ENCODE results near the gene PIAS1.
"Not testable (repeated sequence)": the region's sequence is repeated elsewhere in the genome, so short reads cannot be mapped to it uniquely, and the experiment has no call there.

The PIAS1 gene

DNA sequence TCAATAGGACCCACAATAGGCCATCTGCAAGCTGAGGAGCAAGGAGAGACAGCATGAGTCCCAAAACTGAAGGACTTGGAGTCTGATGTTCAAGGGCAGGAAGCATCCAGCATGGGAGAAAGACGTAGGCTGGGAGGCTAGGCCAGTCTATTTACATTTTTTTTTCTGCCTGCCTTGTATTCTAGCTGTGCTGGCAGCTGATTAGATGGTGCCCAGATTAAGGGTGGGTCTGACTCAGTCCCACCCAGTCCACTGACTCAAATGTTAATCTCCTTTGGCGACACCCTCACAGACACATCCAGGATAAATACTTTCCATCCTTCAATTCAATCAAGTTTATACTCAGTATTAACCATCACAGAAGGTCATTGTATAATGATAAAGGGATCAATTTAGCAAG lies 15.9 kb upstream of the PIAS1 start:
- no peak for DNase-seq

DNA sequence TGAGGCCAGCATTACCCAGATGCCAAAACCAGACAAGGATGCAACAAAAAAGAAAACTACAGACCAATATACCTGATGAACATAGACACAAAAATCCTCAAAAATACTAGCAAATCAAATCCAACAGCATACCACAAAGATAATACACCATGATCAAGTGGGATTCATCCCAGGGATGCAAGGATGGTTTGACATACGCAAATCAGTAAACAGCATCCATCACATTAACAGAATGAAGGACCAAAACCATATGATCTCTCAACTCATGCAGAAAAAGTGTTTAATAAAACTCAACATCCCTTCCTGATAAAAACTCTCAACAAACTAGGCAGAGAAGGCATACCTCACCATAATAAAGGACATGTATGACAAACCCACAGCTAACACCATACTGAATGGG lies 14.0 kb upstream of the PIAS1 start:
- DNase-seq: no peak

DNA sequence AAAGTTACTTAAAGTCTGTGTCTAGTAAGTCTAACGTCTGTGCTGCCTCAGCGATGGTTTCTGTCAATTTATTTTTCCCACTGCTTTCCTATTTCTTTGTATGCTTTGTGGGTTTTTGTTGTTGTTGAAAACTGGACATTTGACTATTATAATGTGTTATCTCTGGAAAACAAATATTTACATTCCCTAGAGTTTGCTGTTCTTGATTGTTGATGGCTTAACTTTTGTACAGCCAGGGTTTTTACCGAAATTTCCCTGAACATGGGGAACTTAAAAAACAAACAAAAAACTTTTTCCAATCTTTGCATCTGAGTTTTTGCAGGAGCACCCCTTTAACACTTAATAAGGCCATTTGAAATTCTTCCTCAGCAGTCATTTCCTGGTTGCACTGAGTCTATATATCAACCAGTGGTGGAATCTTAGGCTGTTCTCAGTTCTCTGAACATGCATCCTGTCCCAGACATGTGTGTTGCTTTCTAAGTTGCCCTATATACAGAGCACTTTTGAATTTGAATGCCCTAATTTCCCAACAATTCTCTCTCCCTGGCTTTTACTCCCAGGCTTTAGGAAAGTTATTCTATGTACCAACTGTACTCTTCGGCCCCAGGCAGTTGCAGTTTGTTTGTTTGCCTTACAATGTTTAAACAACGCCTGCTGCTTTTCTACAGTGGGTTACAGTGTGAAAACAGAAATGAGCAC lies 11.8 kb upstream of the PIAS1 start:
- DNase-seq: no peak

DNA sequence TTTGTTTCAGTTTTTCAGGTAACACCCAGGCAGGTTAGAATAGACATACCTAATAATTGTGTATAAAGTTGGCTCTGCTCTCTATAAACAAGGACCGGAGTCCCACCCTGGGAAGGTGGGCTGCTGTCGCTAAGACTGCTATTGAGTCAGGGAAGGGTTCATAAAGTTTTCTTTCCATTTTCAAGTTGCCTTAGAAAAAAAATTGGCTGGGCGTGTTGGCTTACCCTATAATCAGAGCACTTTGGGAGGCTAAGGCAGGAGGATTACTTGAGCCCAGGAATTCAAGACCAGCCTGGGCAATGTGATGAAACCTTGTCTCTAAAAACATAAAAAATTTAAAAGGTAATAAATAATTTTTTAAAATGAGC lies 11.3 kb upstream of the PIAS1 start:
- no peak for DNase-seq

DNA sequence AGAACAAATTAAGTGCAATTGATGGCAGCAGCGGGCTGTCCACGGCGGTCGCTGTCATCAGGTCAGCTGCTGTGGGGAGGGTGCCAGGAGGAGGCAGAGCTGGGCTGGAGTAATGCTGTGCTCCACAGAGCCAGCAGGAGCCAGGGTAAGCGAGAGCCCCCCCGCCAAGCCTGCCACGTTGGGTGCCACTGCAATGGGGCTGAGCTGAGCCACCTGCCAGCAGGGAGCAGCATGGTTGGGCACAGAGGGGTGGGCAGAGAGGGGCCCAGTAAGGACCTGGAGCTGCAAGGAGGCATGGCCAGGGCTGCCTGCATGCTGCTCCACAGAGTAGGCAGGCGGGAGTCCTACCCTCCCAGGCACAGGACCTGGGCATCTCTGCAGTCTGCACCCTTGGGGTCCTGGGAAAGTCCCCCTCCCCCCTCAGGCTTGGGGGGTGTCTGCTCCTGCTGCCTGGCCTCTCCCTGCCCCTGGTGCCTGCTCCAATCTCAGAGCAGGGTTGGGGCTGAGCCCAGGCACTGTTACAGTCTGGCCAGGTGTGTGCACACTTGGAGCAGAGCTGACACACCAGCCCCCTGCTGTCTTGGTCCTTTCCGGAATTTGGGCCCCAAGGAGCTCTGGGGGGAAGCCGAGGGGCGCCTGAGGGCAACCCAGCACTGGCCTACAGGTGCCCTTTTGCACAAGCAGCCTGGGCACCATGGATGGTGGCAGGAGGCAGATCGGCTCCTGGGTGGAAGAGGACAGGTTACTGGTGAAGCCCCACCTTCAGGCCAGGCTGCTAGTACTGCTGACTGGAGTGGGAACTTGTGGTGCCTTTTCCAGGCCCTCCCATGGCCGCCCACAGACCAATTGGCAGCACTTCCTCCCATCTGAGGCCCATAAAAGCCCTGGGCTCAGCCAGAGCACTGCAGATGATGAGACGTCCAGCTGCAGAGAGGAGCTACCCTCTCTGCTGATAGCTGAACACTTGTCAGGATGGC lies 8.5 kb upstream of the PIAS1 start:
- no peak for DNase-seq

DNA sequence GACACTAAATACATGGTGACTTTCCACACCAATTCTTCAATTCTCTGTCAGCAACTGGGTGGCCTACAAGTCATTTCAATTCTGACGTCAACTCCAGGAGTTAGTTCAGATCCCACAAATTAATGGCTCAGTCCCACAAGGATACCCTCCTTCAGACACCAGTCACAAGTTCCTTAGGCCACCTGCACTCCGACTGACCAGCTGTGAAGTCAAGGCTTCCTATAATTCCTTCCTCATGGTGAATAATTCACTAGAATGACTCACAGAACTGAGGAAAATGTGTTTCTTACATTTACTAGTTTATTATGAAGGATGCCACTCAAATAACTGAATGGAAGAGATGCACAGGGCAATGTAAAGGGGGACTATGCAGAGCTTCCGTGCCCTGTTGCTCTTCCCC lies 6.3 kb upstream of the PIAS1 start:
- peak; percentile 19 for DNase-seq

DNA sequence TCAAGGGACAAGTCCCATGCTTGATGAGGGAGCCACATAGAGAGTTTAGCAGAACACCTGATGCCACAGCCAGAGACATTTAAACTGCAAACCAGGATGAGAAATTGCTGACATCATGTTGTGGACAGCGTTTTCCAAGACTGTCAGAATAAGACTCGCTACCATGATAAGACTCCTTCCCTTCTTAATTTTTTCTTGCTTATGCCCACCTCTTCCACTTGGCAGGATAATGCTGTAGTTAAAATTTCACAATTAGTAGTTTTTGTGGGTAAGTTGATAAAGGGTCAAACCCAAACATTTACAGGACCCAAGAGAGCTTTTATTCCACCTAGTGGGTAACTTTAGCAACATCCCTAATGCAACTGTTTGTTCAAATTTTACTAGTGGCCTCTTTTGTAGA lies 3.0 kb upstream of the PIAS1 start:
- DNase-seq: no peak

DNA sequence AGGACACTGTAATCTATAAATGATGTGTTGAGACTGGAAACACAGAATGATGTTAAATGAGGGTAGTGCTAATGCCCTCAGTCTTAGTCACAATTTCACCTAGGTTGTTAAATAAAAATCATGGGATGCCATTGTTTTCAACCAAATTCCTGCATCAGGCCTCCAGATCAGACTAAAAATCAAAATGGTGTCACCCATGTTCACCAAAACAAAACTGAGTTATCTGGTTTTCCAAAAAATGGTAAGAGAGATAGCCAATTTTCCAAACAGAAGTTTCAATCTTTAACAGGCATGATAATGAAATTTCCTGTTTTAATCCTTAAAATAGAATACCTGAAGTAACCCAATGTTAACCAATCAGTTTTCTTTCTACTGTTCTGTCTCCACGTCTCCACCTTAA lies 2.2 kb upstream of the PIAS1 start:
- no peak for DNase-seq

DNA sequence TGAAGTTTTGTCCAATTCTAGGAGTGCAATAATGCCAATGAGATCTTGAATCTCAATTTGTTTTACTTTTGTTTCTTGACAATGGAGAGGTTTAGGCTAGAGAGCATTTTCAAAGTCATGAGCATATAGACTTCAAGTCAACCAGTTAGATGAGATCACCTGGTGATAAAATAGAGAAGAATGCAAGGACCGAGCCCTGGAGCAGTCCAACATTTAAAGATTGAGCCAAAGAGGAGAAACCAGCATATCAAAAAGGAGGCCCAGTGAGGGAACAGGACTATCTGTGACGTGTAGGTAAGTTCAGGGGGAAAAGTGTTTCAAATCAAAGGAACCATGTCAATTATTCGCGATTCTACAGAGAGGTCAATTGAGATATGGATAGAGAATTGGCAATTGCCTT lies 1.7 kb upstream of the PIAS1 start:
- DNase-seq: no peak

DNA sequence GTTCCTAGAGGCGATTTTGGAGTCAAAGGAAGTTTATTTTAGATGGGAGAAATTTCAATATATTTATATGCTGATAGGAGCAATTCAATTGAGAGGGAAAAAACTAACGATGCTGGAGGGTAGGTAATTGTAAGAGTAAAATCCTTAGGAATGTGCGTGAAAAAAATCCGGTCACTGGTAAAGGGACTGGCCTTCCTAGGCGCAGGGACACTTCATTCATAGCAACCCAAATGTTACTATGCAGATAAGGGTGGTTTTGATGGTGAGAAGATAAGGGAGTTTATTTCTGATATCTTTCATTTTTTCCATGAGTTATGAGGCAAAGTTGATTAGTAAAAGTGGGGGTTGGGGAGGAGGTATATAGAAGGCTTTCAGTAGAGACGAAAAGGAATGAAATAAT lies 1.1 kb upstream of the PIAS1 start:
- DNase-seq: no peak

DNA sequence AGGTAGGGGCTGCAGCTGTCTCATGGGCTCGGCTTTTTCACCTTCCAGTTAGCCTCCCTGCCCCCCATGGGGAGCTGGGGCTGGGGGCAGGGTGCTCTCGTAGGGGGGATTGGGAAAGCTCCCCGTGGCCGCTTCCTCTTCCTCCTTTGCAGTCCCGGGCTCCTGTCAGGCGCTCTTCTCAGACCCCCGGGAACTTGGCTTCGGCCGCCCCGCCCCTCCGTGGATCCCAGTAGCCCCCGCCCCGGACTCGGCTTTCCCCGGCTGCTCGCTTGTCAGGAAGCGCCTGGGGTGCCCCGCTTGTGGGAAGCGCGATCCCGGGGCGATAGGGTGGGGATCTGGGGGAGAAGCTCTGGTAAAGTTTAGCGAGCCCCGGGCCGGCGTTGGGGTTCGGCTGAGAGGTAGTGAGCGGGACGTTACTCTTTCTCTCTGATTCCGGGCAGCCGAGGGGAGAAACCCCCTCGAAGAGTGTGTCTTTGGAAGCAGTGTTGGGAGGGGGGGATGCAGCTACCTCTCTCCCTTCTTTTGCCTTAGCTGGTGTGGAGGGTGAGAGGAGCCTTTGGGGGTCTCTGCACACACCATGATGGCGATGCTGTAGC lies 611 bp downstream of the PIAS1 start:
- DNase-seq: no peak

DNA sequence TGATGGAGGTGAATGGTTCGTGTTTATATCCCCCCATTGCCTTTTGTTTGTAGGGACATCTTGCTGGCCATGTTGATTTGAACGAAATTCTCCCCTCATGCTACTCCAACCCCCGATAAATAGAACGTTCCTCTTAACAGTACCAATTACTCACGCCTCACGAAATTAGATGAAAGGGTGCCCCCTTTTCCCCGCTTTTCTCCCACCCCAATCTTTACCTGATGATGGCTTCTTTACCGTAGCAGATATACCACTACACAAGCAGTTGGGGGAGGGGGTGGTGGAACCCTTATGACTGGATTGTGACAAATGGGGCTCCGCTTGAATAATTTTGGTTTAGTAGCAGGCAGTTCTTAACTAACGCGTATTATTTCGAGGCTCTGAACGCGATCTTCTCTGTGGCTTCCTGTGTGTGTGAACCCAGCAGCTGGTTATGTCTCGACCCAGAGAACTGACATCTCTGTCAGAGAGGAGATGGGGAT lies 1.1 kb downstream of the PIAS1 start:
- peak; percentile 55 for DNase-seq

DNA sequence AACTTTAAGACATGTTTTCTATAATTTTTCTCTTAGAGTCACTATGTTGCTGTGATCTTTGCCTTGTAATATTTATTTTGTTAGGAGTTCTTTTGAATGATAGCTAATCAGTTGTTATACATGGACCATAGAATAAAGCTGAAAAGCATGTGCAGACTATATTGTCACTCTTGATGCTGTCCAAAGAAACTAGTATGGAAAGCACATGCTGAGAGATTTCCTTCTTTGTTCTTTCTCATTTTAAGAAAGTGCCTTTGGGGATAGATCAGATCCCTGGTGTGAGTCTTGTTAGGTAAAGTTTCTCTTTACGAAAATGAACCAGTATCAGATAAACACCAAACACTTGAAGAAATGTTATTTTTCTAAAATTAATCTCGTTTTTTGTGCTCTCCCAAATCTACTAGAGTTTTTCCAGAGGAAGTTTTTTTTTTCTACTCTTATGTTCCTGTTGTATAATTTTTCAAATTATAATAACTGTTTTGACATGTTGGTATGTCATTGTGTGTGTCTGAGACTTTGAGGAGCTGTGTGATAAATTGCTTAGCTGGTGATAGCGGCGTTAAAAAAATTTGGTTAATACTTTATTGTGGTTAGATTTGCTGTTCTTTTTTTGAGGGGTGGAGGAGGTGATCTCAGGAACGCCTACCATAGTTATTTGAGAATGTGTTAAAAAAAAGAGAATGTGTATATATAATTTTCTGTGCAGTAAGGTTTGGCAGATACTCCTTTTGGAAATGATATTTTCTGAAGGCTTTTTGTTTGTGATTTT lies 2.2 kb downstream of the PIAS1 start:
- DNase-seq: no peak

DNA sequence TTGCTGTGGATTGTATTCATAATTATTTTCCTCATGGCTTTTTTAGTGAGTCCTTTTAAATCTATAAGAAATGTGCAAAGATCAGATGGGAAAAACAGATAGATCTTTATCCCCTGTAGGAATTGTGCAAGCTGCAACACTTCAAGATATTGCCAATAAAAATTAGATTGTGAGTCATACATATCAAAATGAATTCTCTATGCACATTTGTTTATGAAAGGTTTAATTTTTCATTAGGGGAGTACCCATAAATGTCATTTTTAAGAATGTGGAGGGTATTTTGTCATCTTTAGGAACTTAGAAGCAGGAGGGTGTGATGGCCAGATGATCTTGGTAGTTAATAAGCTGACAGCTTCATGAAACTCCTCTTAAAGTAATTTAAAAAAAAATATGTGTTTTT lies 2.9 kb downstream of the PIAS1 start:
- DNase-seq: no peak

DNA sequence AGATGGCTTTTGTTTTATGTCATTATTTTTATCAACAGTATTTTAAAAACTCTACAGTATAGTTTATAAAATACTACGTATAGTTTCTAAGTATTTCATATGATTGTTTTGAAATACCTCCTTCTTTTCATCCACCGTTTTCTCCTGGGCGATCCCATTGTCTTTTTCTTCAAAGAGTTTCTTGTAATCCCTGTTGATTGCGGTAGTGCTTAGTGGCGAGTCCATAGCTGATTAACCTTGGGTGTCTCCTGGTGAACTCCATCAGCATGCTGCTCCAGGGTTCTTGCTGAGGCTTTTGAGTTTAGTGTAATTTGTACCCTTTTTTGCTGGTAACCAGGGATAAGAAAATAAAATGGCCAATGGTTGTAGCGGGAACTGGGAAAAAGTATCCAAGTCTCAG lies 3.6 kb downstream of the PIAS1 start:
- DNase-seq: no peak

DNA sequence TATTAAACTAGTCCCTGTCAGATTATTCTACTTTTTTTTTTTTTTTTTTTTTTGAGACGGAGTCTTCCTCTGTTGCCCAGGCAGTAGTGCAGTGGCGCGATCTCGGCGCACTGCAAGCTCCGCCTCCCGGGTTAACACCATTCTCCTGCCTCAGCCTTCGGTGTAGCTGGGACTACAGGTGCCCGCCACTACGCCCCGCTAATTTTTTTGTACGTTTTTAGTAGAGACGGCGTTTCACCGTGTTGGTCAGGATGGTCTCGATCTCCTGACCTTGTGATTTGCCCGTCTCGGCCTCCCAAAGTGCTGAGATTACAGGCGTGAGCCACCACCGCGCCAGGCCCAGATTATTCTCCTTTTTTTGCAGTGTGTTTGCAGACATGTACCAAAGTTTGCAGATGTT lies 4.9 kb downstream of the PIAS1 start:
- DNase-seq: not testable (repeated sequence)

DNA sequence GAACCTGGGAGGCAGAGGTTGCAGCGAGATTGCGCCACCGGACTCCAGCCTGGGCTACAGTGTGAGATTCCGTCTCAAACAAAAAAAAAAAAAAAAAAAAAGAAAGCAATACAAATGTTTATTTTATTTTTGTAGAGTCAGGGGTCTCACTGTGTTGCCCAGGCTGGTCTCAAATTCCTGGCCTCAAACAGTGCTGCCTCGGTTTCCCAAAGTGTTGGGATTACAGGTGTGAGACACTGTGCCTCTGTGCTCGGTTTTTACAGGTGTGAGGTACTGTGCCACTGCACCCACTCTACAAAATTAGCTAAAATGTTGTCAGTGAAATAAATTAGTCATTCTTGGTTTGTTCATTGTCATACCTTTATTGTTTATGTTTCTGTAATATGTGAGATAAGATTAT lies 5.5 kb downstream of the PIAS1 start:
- DNase-seq: no peak

DNA sequence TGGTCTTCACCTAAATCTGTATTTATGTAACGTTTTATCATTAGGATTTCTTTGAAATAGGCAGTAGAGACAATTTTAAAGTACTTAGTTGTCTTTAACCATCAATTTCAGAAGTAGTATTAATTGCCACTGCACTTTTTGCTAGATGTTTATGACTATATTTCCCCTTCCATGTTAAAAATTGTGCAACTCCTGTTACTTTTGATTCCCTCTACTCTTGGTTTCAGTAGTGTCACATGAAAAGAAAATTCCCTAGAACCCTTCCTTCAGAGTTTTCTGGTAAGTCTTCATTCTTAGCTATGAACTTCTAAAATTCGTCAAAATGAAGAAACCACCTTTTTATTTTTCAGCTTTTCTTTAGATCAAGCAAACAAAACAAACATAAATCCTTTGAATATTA lies 7.1 kb downstream of the PIAS1 start:
- no peak for DNase-seq

DNA sequence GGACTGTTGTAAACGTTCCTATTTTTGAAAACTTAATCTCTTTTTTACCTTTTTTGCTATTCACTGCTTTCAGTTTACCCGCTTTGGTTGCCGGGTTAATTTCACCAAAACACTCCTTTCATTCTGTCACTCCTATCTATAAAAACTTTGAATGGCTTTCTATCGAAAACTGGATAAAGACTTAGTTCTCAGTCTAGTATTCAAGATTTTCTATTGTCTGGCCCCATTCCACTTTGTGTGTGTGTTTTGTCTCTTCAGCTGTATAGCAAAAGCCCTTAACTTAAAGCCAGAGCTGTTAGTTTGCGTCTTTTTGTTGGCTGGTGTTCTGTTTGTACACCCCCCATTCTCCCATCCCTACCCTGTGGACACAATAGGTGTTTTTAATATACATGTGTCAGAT lies 7.5 kb downstream of the PIAS1 start:
- DNase-seq: no peak

DNA sequence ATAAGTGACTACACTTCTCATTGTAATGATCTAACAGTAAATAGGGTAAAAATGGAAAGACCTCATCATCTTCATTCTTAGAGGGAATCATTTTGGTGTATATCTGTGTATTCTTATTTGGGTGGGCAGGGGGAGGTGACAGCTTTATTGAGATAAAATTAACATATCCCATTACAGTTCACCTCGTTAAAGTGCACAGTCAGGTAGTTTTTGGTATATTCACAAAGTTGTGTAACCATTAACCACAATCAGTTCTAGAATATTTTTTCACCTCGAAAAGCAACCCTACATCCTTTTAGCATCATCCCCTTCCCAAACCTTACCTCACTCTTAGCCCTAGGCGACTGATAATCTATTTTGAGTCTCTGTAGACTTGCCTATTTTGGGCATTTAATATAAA lies 8.1 kb downstream of the PIAS1 start:
- no peak for DNase-seq

DNA sequence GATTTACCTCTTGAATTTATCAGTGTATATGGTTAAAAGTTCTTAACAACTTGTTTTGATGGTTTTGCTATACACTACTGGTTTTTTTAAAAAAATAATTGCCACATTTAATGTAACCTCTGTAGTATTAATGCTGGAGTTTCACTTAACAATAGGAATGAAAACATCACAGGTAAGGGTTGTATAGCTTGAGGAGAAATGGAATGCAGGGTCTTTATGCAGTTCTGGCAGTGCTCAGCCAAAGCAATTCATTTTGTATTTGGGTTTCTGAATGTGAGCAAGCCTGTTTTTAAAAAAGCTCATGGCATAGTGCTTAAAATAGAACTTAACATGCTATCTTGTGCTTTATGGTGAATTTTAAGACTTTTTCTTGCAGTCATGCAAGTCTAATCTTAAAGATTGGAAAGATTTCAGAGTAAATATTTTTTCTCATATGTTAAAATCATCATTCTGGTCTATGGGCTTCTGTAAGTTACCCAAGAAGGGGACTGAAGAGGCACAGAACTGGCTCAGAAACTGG lies 8.9 kb downstream of the PIAS1 start:
- DNase-seq: no peak

DNA sequence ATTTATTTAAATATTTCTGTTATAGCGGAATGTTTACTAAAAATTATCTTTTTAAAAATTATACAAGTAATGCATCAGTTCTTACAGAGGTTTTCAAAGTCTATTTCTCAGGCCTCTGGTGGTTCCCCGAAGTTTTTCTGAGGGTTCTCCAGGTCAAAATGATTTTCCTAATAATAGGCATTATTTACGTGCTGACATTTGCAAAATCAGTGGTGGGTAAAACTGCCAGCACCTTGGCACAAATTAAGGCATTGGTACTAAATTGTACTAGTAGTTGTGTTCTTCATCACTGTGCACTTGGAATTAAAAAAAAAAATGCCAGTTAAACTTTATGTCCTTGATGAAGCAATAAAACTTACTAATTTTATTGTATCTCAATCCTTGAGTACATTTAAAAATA lies 9.5 kb downstream of the PIAS1 start:
- no peak for DNase-seq
